ENCODE results near the gene GIMAP7.
"Not testable (repeated sequence)": the region's sequence is repeated elsewhere in the genome, so short reads cannot be mapped to it uniquely, and the experiment has no call there.

- TF ChIP-seq ZSCAN5A, CTCF, ZNF639 (tag by site-specific recombination; IDR thresholded peaks at IDR 0.05): not testable (repeated sequence)
Measured at GRCh38 chr7:150484071-150484470, 30.6 kb upstream of the GIMAP7 start.
